ENCODE measurements around the gene UBE2J1. TPM values are rescaled to one million over a fixed set of nuclear protein-coding genes. Genes with fewer than 3 reads are reported as not detected.
"Not testable (repeated sequence)": the region's sequence is repeated elsewhere in the genome, so short reads cannot be mapped to it uniquely, and the experiment has no call there.

UBE2J1 gene
- total RNA-seq, 1 experiment from 2014 or later: 33.1 TPM

- in situ Hi-C loops (cut with HindIII; ENCODE audit: low pct_unique_long_range_greater_than_20kb, low sequenced_read_pairs): no loop called here
These were observed 50.2 kb downstream of the UBE2J1 start for GRCh38 chr6:89302195-89302770.

GRCh38 chr6:89301586-89302194, 50.8 kb downstream of the UBE2J1 start:
- no peak for DNase-seq (ENCODE audit: low read depth)
- in situ Hi-C loops (cut with HindIII; ENCODE audit: low pct_unique_long_range_greater_than_20kb, low sequenced_read_pairs): no loop called here

More at GRCh38 chr6:89302195-89302770, 50.2 kb downstream of the UBE2J1 start:
- no peak for DNase-seq (ENCODE audit: low read depth)

DNA sequence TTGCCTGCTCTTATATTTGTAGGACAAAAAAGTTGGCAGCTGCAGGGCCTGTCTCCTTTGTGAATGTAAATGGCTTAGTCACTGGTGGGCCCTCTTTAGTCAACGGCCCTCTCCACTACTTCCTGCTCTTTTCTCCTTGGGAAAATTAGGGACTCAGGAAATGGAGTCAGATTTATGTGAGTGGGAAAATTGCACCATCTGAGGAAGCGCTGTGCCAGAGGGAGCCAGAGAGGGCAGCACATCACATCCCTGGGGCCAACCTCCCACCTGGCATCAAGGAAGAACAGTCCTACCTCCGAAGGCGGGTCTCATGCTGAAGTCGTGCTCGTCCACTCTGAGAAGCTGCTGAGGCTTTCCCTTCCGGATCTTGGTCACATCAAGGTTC, 53.1 kb downstream of the UBE2J1 start:
- peak; percentile 37 for DNase-seq (ENCODE audit: low read depth)
- in situ Hi-C loops (cut with HindIII; ENCODE audit: low pct_unique_long_range_greater_than_20kb, low sequenced_read_pairs): no loop called here

DNA sequence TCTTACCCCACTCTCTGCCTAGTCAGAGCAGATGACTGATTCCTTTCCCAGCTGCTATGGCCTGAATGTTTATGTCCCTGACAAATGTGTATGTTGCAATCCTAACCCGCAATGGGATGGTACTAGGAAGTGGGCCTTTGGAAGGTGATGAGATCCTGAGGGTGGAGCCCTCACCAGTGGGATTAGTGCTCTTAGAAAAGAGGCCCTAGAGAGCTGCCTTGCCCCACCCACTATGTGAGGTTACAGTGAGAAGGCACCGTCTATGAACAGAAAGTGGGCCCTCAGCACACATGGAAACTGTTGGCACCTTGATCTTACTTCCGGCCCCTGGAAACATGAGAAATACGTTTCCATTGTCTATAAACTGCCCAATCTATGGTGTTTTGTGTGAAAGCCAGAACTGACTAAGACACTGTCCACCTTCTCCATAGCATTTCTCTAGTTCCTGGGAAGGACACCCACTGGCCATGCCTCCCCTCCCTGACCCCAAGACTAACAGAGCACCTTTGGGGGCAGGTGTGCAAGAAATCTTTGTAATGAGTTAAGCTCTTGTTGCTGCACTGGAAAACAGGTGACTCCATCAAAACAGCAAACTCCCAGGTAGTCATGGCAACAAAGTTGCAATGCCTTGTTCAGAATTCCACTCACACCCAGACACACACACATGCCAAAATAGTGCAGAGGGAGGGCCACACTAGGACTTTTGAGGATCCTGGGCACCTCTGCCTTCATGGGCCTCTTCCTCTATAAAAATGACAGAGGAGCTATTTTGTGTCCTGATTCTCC, 53.6 kb downstream of the UBE2J1 start:
- in situ Hi-C loops (cut with HindIII; ENCODE audit: low pct_unique_long_range_greater_than_20kb, low sequenced_read_pairs): no loop called here

DNA sequence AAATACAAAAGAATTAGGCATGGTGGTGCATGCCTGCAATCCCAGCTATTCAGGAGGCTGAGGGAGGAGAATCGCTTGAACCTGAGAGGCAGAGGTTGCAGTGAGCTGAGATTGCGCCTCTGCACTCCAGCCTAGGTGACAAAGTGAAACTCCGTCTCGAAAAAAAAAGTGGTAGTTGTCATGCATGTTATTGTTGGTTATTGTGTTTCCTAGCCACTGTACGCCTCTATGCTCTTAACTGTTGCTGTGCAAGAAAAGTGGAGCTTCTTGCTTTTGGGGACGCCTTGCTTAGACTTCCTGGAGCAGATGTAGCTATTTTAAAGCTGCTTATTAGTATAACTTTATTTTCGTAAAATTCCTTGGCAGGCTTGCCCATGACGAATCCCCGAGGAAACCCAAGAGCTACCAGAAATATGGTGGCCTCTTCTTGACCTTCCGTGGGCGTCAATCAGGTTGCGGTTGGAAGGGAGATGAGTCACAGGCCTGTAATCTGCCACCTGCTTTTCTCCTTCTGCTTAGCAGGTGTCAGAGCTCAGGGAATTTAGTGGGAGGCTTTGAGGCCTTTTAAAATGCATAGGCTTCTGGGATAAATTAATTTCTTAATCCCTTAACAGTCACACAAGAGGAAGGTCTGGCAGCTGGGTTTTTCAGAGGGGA, 54.7 kb downstream of the UBE2J1 start:
- in situ Hi-C loops (cut with HindIII; ENCODE audit: low pct_unique_long_range_greater_than_20kb, low sequenced_read_pairs): no loop called here

More for the DNA sequence above, 53.6 kb downstream of the UBE2J1 start:
- peak; percentile 61 for DNase-seq (ENCODE audit: low read depth)

GRCh38 chr6:89295981-89296380, 56.5 kb downstream of the UBE2J1 start:
- no peak for DNase-seq (ENCODE audit: low read depth)
- in situ Hi-C loops (cut with HindIII; ENCODE audit: low pct_unique_long_range_greater_than_20kb, low sequenced_read_pairs): no loop called here

More for the DNA sequence above, 54.7 kb downstream of the UBE2J1 start:
- peak; percentile 94 for DNase-seq (ENCODE audit: low read depth)

GRCh38 chr6:89295116-89295515, 57.4 kb downstream of the UBE2J1 start:
- in situ Hi-C loops (cut with HindIII; ENCODE audit: low pct_unique_long_range_greater_than_20kb, low sequenced_read_pairs): not testable (repeated sequence)

DNA sequence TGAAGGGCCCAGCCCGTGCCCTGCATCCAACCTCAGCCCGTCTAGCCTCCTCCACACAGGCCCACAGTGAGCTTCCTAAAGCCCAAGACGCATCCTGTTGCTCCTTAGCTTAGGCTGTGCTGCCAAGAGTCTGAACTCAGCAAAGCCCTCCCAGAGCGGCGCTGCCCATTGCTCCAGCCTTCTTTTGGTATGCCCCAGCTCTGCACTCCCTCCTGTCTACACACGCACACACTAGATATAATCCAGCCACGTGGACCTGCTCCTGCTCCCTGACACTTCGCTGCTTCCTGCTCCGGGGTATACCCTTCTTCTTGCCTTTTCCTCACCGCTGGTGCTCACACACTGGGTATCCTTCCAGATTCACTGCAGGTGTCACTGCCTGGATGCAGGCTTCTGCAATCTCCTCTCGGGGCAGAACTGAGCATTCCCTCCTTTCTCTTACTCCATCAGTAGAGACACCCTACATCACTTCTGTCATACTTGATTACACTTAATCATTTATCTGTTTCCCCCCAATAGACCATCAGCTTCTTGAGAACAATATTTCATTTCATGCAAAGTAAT, 61.2 kb downstream of the UBE2J1 start:
- in situ Hi-C loops (cut with HindIII; ENCODE audit: low pct_unique_long_range_greater_than_20kb, low sequenced_read_pairs): no loop called here

More at GRCh38 chr6:89295116-89295515, 57.4 kb downstream of the UBE2J1 start:
- not testable (repeated sequence) for DNase-seq (ENCODE audit: low read depth)

DNA sequence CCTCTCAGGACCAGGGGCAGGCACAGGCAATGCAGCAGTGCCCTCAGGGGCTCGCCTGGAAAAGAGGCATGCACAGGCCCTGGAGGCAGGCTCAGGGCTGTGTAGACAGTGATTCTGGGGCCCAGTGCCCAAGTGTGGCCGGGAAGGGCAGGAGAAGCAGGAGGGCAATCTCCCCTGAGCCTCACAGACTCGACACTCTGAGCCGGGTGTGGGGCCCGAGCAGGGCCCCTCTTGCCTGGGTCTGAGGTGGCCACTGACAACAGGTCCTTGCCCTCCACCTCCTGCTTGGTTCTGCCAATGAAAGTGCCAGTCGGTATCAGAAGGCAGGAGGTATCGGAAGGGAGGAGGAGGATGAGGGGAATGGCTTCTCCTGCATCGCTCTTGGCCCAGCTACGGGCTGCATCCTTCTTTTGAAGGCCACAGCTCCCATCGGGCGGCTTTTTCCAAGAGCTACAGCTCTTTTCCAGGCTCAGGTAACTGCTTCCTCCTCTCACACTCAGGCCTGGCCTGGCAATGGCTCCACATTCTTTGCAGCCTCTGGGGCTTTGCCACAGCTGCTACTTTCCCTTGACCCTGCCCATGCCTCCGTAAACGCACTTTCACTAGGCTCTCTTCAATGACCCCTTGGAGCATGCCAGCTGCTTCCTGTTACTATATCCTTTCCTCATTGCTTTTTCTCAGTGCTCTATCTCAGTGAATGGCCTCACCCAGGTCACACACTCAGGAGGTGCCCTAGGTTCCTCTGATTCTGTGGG, 61.9 kb downstream of the UBE2J1 start:
- DNase-seq (ENCODE audit: low read depth): no peak
- in situ Hi-C loops (cut with HindIII; ENCODE audit: low pct_unique_long_range_greater_than_20kb, low sequenced_read_pairs): no loop called here

More for the DNA sequence above, 61.2 kb downstream of the UBE2J1 start:
- no peak for DNase-seq (ENCODE audit: low read depth)

GRCh38 chr6:89289710-89290109, 62.8 kb downstream of the UBE2J1 start:
- in situ Hi-C loops (cut with HindIII; ENCODE audit: low pct_unique_long_range_greater_than_20kb, low sequenced_read_pairs): no loop called here
- DNase-seq (ENCODE audit: low read depth): no peak

DNA sequence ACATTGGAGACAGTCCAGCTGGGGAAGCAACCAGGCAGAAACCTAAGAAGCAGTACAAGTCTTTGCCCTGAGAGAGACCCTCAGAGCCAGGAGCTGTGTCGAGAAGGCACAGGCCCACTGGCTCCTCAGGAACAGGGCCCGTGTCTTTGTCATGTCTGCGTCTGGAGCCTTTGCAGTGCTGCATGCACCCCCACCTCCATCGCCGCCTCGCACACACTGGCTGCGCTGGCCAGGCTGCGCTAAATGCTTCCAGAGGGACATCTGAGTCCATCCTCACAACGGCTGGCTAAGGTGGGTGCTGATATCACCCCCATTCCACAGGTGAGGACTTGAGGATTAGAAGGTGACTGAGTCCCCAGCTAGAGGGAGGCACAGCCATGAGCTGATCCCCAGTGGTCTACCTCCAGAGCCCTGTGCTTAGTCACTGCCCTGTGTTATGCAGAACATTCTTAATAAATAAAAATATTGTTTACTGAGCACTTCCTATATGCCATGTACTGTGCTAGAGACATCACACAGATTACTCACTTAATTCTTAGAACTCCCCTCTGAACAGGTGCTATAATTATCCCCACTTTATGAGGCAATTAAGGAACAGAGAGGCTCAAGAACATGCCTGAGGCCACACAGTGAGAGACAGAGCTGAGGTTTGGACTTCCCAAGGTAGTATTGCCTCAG, 65.0 kb downstream of the UBE2J1 start:
- in situ Hi-C loops (cut with HindIII; ENCODE audit: low pct_unique_long_range_greater_than_20kb, low sequenced_read_pairs): no loop called here
- no peak for DNase-seq (ENCODE audit: low read depth)

DNA sequence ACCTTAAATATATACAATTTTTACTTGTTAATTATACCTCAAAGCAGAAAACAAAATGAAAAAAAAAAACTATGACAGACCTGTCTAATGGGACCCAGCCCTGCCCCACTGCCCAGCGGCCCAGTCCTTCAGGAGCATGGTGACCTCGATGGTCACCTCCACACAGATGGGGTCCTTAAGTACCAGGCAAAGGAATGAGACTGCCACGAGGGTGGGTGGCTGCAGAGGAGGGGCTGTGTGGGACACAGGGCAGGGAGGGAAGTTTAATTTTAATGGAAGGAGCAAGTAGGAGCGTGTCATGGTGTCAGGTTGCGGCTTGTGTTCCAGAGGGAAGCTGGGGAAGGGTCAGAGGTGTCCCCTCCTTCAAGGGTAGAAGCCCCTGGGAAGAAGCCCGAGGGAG, 66.0 kb downstream of the UBE2J1 start:
- in situ Hi-C loops (cut with HindIII; ENCODE audit: low pct_unique_long_range_greater_than_20kb, low sequenced_read_pairs): no loop called here

DNA sequence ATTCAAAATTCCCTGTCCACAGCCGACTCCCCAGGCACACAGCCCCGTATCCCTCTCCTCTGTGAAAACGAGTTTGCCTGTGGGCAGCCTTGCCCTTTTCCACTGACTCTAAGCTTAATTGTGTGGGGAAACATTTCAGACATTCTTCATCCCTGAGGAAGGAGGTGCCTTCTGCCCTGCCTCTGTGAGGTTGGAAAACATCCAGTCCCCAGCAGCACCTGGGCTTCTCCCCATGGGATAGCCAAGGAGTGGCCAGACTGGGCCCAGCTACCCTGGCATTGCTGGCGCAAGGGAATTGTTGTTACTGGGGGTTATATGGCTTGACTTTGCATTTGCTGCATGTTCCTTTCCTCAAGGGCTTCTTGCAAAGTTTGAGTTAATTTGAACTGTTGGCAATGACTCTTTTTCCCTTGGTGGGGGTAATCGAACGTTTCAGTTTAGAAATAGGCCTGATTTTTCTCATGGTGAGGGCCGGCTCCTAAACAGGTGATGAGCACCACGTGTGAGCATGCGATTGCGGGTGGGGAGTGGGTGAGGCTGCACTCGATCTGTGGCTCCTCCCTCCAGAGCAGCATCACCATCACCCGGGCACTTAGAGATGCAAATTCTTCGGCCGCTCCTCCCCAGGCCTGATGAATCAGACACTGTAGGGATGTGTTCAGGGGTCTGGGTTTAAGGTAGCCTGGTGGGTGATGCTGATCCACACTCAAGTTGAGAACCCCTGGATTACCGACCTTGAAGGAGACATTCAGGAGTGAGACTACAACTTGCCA, 67.4 kb downstream of the UBE2J1 start:
- no peak for DNase-seq (ENCODE audit: low read depth)
- in situ Hi-C loops (cut with HindIII; ENCODE audit: low pct_unique_long_range_greater_than_20kb, low sequenced_read_pairs): no loop called here

More for the DNA sequence above, 66.0 kb downstream of the UBE2J1 start:
- no peak for DNase-seq (ENCODE audit: low read depth)

DNA sequence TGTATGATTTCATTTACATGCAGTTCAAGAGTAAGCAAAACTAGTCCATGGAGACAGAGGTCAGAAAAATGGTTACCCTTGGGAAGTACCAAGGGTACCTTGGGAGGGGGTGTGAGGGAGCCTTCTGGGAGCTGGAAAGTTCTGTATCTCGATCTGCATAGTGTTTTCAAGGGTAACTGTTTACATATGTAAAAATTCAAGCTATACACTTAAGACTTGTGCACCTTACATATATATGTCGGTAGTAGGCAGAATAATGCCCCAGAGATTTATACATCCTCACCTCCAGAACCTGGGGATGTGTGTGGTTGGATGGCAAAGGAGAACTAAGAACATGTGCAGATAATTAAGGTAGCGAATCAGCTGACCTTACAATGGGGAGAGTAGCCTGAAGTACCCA, 68.4 kb downstream of the UBE2J1 start:
- in situ Hi-C loops (cut with HindIII; ENCODE audit: low pct_unique_long_range_greater_than_20kb, low sequenced_read_pairs): no loop called here

GRCh38 chr6:89282749-89283148, 69.8 kb downstream of the UBE2J1 start:
- no peak for DNase-seq (ENCODE audit: low read depth)
- in situ Hi-C loops (cut with HindIII; ENCODE audit: low pct_unique_long_range_greater_than_20kb, low sequenced_read_pairs): no loop called here

More for the DNA sequence above, 68.4 kb downstream of the UBE2J1 start:
- no peak for DNase-seq (ENCODE audit: low read depth)

DNA sequence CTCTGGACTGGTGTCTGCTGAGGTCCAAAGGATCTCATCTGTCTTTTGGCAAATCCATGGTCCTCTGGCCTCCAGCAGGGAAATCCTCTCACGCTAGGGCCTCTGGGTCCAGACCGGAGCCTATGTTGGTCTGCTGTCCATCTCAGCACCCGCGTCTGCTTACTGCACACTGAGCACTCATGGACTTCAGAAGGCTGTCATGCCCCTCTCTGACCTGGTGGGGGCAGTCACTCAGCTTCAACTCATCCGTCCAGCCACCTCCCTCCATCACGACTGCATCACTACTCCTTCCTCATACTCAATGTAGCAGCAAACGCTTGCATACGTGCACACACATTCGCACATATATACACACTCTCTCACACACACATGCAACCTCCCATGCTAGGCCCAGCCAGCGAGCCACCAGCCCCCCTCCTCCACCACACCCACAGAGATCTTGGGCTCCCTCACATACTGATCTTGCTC, 70.7 kb downstream of the UBE2J1 start:
- in situ Hi-C loops (cut with HindIII; ENCODE audit: low pct_unique_long_range_greater_than_20kb, low sequenced_read_pairs): no loop called here

GRCh38 chr6:89278956-89279355, 73.6 kb downstream of the UBE2J1 start:
- no peak for DNase-seq (ENCODE audit: low read depth)
- in situ Hi-C loops (cut with HindIII; ENCODE audit: low pct_unique_long_range_greater_than_20kb, low sequenced_read_pairs): no loop called here

More for the DNA sequence above, 70.7 kb downstream of the UBE2J1 start:
- DNase-seq (ENCODE audit: low read depth): no peak
